Neural cell (in vitro differentiated cells): ENCODE data around the gene HSPB2.

Source experiments
- CTCF ChIP-seq: fragments of 450-650 bp; IDR thresholded peaks from 2 replicates; pipeline ENCODE4 v1.5.1; 2014; ENCODE audit warnings: antibody characterized with exemption, mild to moderate bottlenecking, moderate library complexity; ENCODE audit not compliant: poor library complexity, severe bottlenecking
- EP300 ChIP-seq: fragments of 450-650 bp; conservative IDR thresholded peaks from 2 replicates; pipeline ENCODE4 v1.6.1; 2014; ENCODE audit warnings: antibody characterized with exemption, mild to moderate bottlenecking, moderate library complexity; ENCODE audit not compliant: poor library complexity, severe bottlenecking
- EZH2 ChIP-seq: fragments of 200-600, 300-800 bp; shearing (Covaris generic), sonication (generic); IDR thresholded peaks from 2 replicates; pipeline ENCODE4 v1.6.1; 2014; ENCODE audit warnings: antibody characterized with exemption, low read length, borderline replicate concordance, mild to moderate bottlenecking; ENCODE audit not compliant: insufficient read depth, poor library complexity, severe bottlenecking
- MXI1 ChIP-seq: fragments of 450-650 bp; conservative IDR thresholded peaks from 2 replicates; pipeline ENCODE4 v1.6.1; 2014; ENCODE audit warnings: antibody characterized with exemption, mild to moderate bottlenecking; ENCODE audit not compliant: poor library complexity, severe bottlenecking
- POLR2AphosphoS5 ChIP-seq: IDR thresholded peaks from 2 replicates; pipeline ENCODE4 v1.6.1; 2012
- RAD21 ChIP-seq: fragments of 450-650 bp; conservative IDR thresholded peaks from 2 replicates; pipeline ENCODE4 v1.6.1; 2014; ENCODE audit warnings: antibody characterized with exemption, mild to moderate bottlenecking, moderate library complexity
- REST ChIP-seq: IDR thresholded peaks from 2 replicates; pipeline ENCODE4 v1.6.1; 2012; ENCODE audit warnings: borderline replicate concordance
- SMC3 ChIP-seq: fragments of 450-650 bp; conservative IDR thresholded peaks from 2 replicates; pipeline ENCODE4 v1.6.1; 2014; ENCODE audit warnings: antibody characterized with exemption, mild to moderate bottlenecking, moderate library complexity; ENCODE audit not compliant: poor library complexity
- TAF1 ChIP-seq: IDR thresholded peaks from 2 replicates; pipeline ENCODE4 v1.6.1; 2012; ENCODE audit warnings: low read depth

GRCh38 chr11:111942829-111943228 lies 30.3 kb downstream of the HSPB2 start:
- no peak for TF ChIP-seq CTCF
- TF ChIP-seq EP300 = no peak
- no peak for TF ChIP-seq TAF1
- no peak for TF ChIP-seq POLR2AphosphoS5
- no peak for TF ChIP-seq REST
- TF ChIP-seq SMC3 = no peak
- TF ChIP-seq EZH2 = no peak
- TF ChIP-seq RAD21 = no peak
- TF ChIP-seq MXI1 = no peak
